ENCODE measurements around the gene KLF11.

- TF ChIP-seq CTCF (IDR thresholded peaks at IDR 0.05; ENCODE audit: low read length) = no peak
- TF ChIP-seq EZH2 (optimal IDR thresholded peaks at IDR 0.05; ENCODE audit: low read depth, low read length) = no peak
Observed at GRCh38 chr2:10004401-10004800, 38.9 kb upstream of the KLF11 start.

Data from MM.1S (cell line).